SK-N-MC (cell line): Measurements from ENCODE around the gene AGAP3.

Experiments used
- EZH2 ChIP-seq: fragments of 200-600 bp; sonication (generic); IDR thresholded peaks from one replicate; pipeline ENCODE4 v1.6.1; 2017; ENCODE audit warnings: antibody characterized with exemption
- POLR2AphosphoS5 ChIP-seq: IDR thresholded peaks from 2 replicates; pipeline ENCODE4 v1.6.1; 2012; ENCODE audit warnings: mild to moderate bottlenecking, low read depth, low read length, borderline replicate concordance

- TF ChIP-seq EZH2 (no peak), POLR2AphosphoS5 (no peak)
Observed at GRCh38 chr7:151152643-151153513, 66.6 kb downstream of the AGAP3 start.
